Measurements from ENCODE around the gene CTRB2.

GRCh38 chr16:75189638-75190245, 17.2 kb downstream of the CTRB2 start:
- no peak for TF ChIP-seq REST (IDR thresholded peaks at IDR 0.05)
- TF ChIP-seq YY1 (IDR thresholded peaks at IDR 0.05) = no peak
- TF ChIP-seq EGR1 (IDR thresholded peaks at IDR 0.05; ENCODE audit: low read depth in 2 of 2) = no peak
- no peak for TF ChIP-seq JUND (IDR thresholded peaks at IDR 0.05)
- TF ChIP-seq, protein P1, sequence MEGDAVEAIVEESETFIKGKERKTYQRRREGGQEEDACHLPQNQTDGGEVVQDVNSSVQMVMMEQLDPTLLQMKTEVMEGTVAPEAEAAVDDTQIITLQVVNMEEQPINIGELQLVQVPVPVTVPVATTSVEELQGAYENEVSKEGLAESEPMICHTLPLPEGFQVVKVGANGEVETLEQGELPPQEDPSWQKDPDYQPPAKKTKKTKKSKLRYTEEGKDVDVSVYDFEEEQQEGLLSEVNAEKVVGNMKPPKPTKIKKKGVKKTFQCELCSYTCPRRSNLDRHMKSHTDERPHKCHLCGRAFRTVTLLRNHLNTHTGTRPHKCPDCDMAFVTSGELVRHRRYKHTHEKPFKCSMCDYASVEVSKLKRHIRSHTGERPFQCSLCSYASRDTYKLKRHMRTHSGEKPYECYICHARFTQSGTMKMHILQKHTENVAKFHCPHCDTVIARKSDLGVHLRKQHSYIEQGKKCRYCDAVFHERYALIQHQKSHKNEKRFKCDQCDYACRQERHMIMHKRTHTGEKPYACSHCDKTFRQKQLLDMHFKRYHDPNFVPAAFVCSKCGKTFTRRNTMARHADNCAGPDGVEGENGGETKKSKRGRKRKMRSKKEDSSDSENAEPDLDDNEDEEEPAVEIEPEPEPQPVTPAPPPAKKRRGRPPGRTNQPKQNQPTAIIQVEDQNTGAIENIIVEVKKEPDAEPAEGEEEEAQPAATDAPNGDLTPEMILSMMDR (IDR thresholded peaks at IDR 0.05; ENCODE audit: low read depth, low read length, missing input control) = no peak
- no peak for TF ChIP-seq RAD21 (IDR thresholded peaks at IDR 0.05)

Data from liver (tissue), 3 donors.